DOHH2 (cell line): ENCODE measurements around the gene DYRK2.

ENCODE experiments used
- EZH2phosphoT487 ChIP-seq: fragments of 200-600 bp; sonication (generic); IDR thresholded peaks from 2 replicates; pipeline ENCODE4 v1.6.1; 2017; ENCODE audit warnings: borderline replicate concordance, mild to moderate bottlenecking, antibody characterized with exemption, low read length, moderate library complexity, mixed read lengths
- TF ChIP-seq, protein P1 (sequence below): fragments of 200-600 bp; sonication (generic); IDR thresholded peaks from one replicate; pipeline ENCODE4 v1.5.1; 2014; ENCODE audit warnings: antibody characterized with exemption, mild to moderate bottlenecking, low read depth, low read length; ENCODE audit not compliant: poor library complexity, severe bottlenecking

- TF ChIP-seq, protein P1, sequence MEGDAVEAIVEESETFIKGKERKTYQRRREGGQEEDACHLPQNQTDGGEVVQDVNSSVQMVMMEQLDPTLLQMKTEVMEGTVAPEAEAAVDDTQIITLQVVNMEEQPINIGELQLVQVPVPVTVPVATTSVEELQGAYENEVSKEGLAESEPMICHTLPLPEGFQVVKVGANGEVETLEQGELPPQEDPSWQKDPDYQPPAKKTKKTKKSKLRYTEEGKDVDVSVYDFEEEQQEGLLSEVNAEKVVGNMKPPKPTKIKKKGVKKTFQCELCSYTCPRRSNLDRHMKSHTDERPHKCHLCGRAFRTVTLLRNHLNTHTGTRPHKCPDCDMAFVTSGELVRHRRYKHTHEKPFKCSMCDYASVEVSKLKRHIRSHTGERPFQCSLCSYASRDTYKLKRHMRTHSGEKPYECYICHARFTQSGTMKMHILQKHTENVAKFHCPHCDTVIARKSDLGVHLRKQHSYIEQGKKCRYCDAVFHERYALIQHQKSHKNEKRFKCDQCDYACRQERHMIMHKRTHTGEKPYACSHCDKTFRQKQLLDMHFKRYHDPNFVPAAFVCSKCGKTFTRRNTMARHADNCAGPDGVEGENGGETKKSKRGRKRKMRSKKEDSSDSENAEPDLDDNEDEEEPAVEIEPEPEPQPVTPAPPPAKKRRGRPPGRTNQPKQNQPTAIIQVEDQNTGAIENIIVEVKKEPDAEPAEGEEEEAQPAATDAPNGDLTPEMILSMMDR, result no peak
- no peak for TF ChIP-seq EZH2phosphoT487
Observed at GRCh38 chr12:67681941-67682620, 33.5 kb downstream of the DYRK2 start.
